Measurements from ENCODE around the gene LMX1A.

LMX1A gene

GRCh38 chr1:165235155-165235776, 121.2 kb downstream of the LMX1A start:
- in situ Hi-C loops (cut with MboI; ENCODE audit: low pct_unique_long_range_greater_than_20kb, low sequenced_read_pairs) = no loop called here
- DNase-seq = no peak

GRCh38 chr1:165234149-165234548, 122.4 kb downstream of the LMX1A start:
- no peak for DNase-seq
- in situ Hi-C loops (cut with MboI; ENCODE audit: low pct_unique_long_range_greater_than_20kb, low sequenced_read_pairs) = no loop called here

GRCh38 chr1:165228676-165229075, 127.8 kb downstream of the LMX1A start:
- peak; percentile 1 for DNase-seq
- in situ Hi-C loops (cut with MboI; ENCODE audit: low pct_unique_long_range_greater_than_20kb, low sequenced_read_pairs) = no loop called here

- in situ Hi-C loops (cut with MboI; ENCODE audit: low pct_unique_long_range_greater_than_20kb, low sequenced_read_pairs) = no loop called here
- DNase-seq = no peak
These were observed 128.3 kb downstream of the LMX1A start for GRCh38 chr1:165228111-165228655.

GRCh38 chr1:165226326-165226725, 130.2 kb downstream of the LMX1A start:
- in situ Hi-C loops (cut with MboI; ENCODE audit: low pct_unique_long_range_greater_than_20kb, low sequenced_read_pairs) = no loop called here
- DNase-seq = no peak

- in situ Hi-C loops (cut with MboI; ENCODE audit: low pct_unique_long_range_greater_than_20kb, low sequenced_read_pairs) = no loop called here
- DNase-seq = no peak
These were observed 130.9 kb downstream of the LMX1A start for GRCh38 chr1:165225650-165226049.

GRCh38 chr1:165225062-165225461, 131.5 kb downstream of the LMX1A start:
- in situ Hi-C loops (cut with MboI; ENCODE audit: low pct_unique_long_range_greater_than_20kb, low sequenced_read_pairs) = no loop called here

GRCh38 chr1:165224504-165224903, 132.0 kb downstream of the LMX1A start:
- in situ Hi-C loops (cut with MboI; ENCODE audit: low pct_unique_long_range_greater_than_20kb, low sequenced_read_pairs) = no loop called here
- no peak for DNase-seq

More at GRCh38 chr1:165225062-165225461, 131.5 kb downstream of the LMX1A start:
- no peak for DNase-seq

GRCh38 chr1:165222580-165222979, 133.9 kb downstream of the LMX1A start:
- in situ Hi-C loops (cut with MboI; ENCODE audit: low pct_unique_long_range_greater_than_20kb, low sequenced_read_pairs) = no loop called here
- DNase-seq = no peak

GRCh38 chr1:165218731-165219130, 137.8 kb downstream of the LMX1A start:
- in situ Hi-C loops (cut with MboI; ENCODE audit: low pct_unique_long_range_greater_than_20kb, low sequenced_read_pairs) = no loop called here
- DNase-seq = no peak

GRCh38 chr1:165217958-165218357, 138.6 kb downstream of the LMX1A start:
- DNase-seq = no peak
- in situ Hi-C loops (cut with MboI; ENCODE audit: low pct_unique_long_range_greater_than_20kb, low sequenced_read_pairs) = no loop called here

GRCh38 chr1:165216254-165216653, 140.3 kb downstream of the LMX1A start:
- DNase-seq = no peak
- in situ Hi-C loops (cut with MboI; ENCODE audit: low pct_unique_long_range_greater_than_20kb, low sequenced_read_pairs) = no loop called here

GRCh38 chr1:165215676-165216075, 140.8 kb downstream of the LMX1A start:
- DNase-seq = no peak
- in situ Hi-C loops (cut with MboI; ENCODE audit: low pct_unique_long_range_greater_than_20kb, low sequenced_read_pairs) = no loop called here

GRCh38 chr1:165212229-165212628, 144.3 kb downstream of the LMX1A start:
- in situ Hi-C loops (cut with MboI; ENCODE audit: low pct_unique_long_range_greater_than_20kb, low sequenced_read_pairs) = no loop called here

GRCh38 chr1:165207853-165208515, 148.5 kb downstream of the LMX1A start:
- in situ Hi-C loops (cut with MboI; ENCODE audit: low pct_unique_long_range_greater_than_20kb, low sequenced_read_pairs) = no loop called here
- no peak for DNase-seq

More at GRCh38 chr1:165212229-165212628, 144.3 kb downstream of the LMX1A start:
- no peak for DNase-seq

- in situ Hi-C loops (cut with MboI; ENCODE audit: low pct_unique_long_range_greater_than_20kb, low sequenced_read_pairs) = no loop called here
- no peak for DNase-seq
These were observed 151.4 kb downstream of the LMX1A start for GRCh38 chr1:165205145-165205544.

GRCh38 chr1:165204548-165204947, 152.0 kb downstream of the LMX1A start:
- in situ Hi-C loops (cut with MboI; ENCODE audit: low pct_unique_long_range_greater_than_20kb, low sequenced_read_pairs) = no loop called here

GRCh38 chr1:165191087-165191486, 165.4 kb downstream of the LMX1A start:
- in situ Hi-C loops (cut with MboI; ENCODE audit: low pct_unique_long_range_greater_than_20kb, low sequenced_read_pairs) = no loop called here
- no peak for DNase-seq

More at GRCh38 chr1:165204548-165204947, 152.0 kb downstream of the LMX1A start:
- no peak for DNase-seq

GRCh38 chr1:165189913-165190312, 166.6 kb downstream of the LMX1A start:
- in situ Hi-C loops (cut with MboI; ENCODE audit: low pct_unique_long_range_greater_than_20kb, low sequenced_read_pairs) = no loop called here
- DNase-seq = no peak

GRCh38 chr1:165189011-165189410, 167.5 kb downstream of the LMX1A start:
- in situ Hi-C loops (cut with MboI; ENCODE audit: low pct_unique_long_range_greater_than_20kb, low sequenced_read_pairs) = no loop called here
- DNase-seq = no peak

Data from KBM-7 (cell line).